GM12891 (cell line): ENCODE data around the gene SOX10.

ENCODE experiments used
- POLR2A ChIP-seq: IDR thresholded peaks from 2 replicates; pipeline ENCODE4 v1.6.1; 2011; ENCODE audit warnings: low read depth, low read length, control low read depth
- POLR2AphosphoS5 ChIP-seq: IDR thresholded peaks from 2 replicates; pipeline ENCODE4 v1.6.1; 2011; ENCODE audit warnings: low read depth, low read length, control low read depth
- SPI1 ChIP-seq: IDR thresholded peaks from 2 replicates; pipeline ENCODE4 v1.6.1; 2011; ENCODE audit warnings: low read depth, low read length, control low read depth
- TAF1 ChIP-seq: IDR thresholded peaks from 2 replicates; pipeline ENCODE4 v1.6.1; 2011; ENCODE audit warnings: low read depth, low read length, control low read depth

- TF ChIP-seq POLR2A, result no peak
- no peak for TF ChIP-seq SPI1
- no peak for TF ChIP-seq POLR2AphosphoS5
- no peak for TF ChIP-seq TAF1
Measured at GRCh38 chr22:37990301-37990700, 5.9 kb upstream of the SOX10 start.
